ENCODE measurements around the gene OSTM1.

GRCh38 chr6:108029226-108029921 lies 45.2 kb downstream of the OSTM1 start:
- no peak for TF ChIP-seq CTCF (optimal IDR thresholded peaks at IDR 0.05 in 1 of 3, IDR thresholded peaks at IDR 0.05 in 1 of 3, conservative IDR thresholded peaks at IDR 0.05 in 1 of 3; ENCODE audit: extremely low read depth in 1 of 3, insufficient read depth in 2 of 3, low read length in 3 of 3)
- no peak for TF ChIP-seq EZH2 (IDR thresholded peaks at IDR 0.05; ENCODE audit: low read length)

Measured in keratinocyte (primary cell).